Naive thymus-derived CD8-positive, alpha-beta T cell (primary cell): Measurements from ENCODE around the gene NES. TPM values are rescaled to one million over a fixed set of nuclear protein-coding genes. Genes with fewer than 3 reads are reported as not detected.
A peak's percentile ranks its signal among the peaks of the same experiment; 100 is the strongest.
"Not testable (repeated sequence)": the region's sequence is repeated elsewhere in the genome, so short reads cannot be mapped to it uniquely, and the experiment has no call there.

Source experiments
- ATAC-seq, 2 donors: fragments of 150-1000 bp; cut with Tn5 transposase in 1 of 2; sonication (Bioruptor Pico), chemical (Tn5 transposase) in 1 of 2; 1 replicate in 1 of 2; 2 replicates in 1 of 2; pipeline ENCODE4 v1.10.0; 2021; ENCODE audit warnings: mild to moderate bottlenecking in 2 of 2, moderate library complexity in 2 of 2
- POLR2A ChIA-PET: fragments of 350-600 bp; sonication (Branson Sonifier 250); formaldehyde crosslinking; loops from one replicate; lab custom pipeline; 2021; ENCODE audit warnings: antibody characterized with exemption; lab: Charles Lee
- DNase-seq, 10 donors: peaks; one replicate each; pipeline versions ENCODE4 v3.0.0 to v3.0.0-alpha.2; 2020 to 2022
- H3K27ac Mint-ChIP-seq, 10 donors: one replicate each; pipeline ENCODE4 v1.8.0; 2020 to 2022; ENCODE audit warnings: mild to moderate bottlenecking in 10 of 10, mixed read lengths in 10 of 10, moderate library complexity in 4 of 10, inconsistent platforms in 1 of 10
- H3K27me3 Mint-ChIP-seq, 5 donors: one replicate each; pipeline ENCODE4 v1.8.0; 2021 to 2022; ENCODE audit warnings: mixed read lengths in 5 of 5
- H3K36me3 Mint-ChIP-seq, 3 donors: one replicate each; pipeline ENCODE4 v1.8.0; 2020 to 2022; ENCODE audit warnings: mixed read lengths in 3 of 3, mild to moderate bottlenecking in 2 of 3, inconsistent platforms in 1 of 3
- H3K4me1 Mint-ChIP-seq, 4 donors: one replicate each; pipeline ENCODE4 v1.8.0; 2021 to 2022; ENCODE audit warnings: mixed read lengths in 4 of 4
- H3K4me3 Mint-ChIP-seq, 10 donors: one replicate each; pipeline ENCODE4 v1.8.0; 2020 to 2022; ENCODE audit warnings: mild to moderate bottlenecking in 10 of 10, mixed read lengths in 10 of 10, moderate library complexity in 6 of 10, inconsistent platforms in 1 of 10
- H3K9me3 Mint-ChIP-seq, 9 donors: one replicate each; pipeline ENCODE4 v1.8.0; 2020 to 2022; ENCODE audit warnings: mixed read lengths in 9 of 9, mild to moderate bottlenecking in 3 of 9, inconsistent platforms in 1 of 9, moderate library complexity in 1 of 9
- polyA plus RNA-seq, 3 donors: library from polyadenylated mRNA; unstranded; fragments of 300-500 nt; fragmentation: Illumina TruSeq; gene quantifications; one replicate each; pipeline ENCODE4 v1.2.3, GENCODE V29; 2021
- total RNA-seq, 8 experiments: library from RNA in 2 of 8; stranded (reverse) in 2 of 8; gene quantifications; one replicate each; pipeline ENCODE4 v1.2.3 and lab custom pipeline; 2021 to 2026

The NES gene
- total and polyA plus RNA-seq, 5 experiments from 2014 or later: not detected

DNA sequence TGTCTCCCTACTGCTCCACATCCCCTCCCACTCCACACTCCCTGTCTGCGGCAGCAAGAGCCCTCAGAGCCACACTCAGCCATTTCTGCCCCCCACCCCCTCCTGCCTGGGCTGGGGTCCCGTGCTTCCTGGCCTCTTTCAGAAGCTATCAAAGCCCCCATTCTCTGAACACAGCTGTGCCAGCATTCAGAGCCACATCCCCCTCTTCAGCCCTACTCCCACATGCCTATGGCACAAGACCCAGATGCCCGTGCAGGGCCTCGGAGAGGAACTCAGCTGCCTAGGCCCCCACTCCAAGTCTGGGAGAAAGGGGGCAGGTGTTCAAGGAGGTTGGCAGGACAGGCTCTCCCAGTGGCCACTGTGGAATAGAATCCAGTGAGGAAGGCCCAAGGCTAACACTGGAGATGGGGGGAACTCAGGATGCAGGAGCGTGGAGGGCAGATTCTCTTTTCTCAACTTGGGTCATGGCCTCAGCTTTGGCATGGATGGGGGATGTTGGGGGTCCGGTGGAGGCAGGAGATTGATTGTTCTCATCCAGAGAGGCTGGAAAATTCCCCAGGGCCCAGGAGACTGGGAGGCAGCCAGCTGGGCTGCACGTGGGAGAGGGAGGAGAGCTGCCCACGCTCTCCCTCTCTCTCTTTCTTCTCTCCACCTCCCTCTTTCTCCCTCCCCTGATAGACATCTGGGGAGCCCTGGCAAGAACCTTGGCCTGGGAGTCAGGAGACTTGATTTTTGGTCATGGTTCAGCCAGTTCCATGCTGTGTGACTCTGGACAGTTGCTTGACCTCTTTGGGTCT is 38.8 kb downstream of the NES start:
- Mint-ChIP-seq H3K27ac (no peak overlapping the region), H3K4me3 (no peak overlapping the region), H3K9me3 (no peaks in the 10 kb centered on the region), H3K36me3 (peaks cover 0 to 2% (median 0%) of the 10 kb centered on the region in 3 donors), H3K27me3 (peaks cover 54 to 91% (median 70%) of the 10 kb centered on the region in 5 donors), H3K4me1 (peaks cover 14 to 24% (median 23%) of the 10 kb centered on the region in 4 donors)
- POLR2A ChIA-PET: no interaction called here
- DNase-seq (no peak), ATAC-seq (no peak)

DNA sequence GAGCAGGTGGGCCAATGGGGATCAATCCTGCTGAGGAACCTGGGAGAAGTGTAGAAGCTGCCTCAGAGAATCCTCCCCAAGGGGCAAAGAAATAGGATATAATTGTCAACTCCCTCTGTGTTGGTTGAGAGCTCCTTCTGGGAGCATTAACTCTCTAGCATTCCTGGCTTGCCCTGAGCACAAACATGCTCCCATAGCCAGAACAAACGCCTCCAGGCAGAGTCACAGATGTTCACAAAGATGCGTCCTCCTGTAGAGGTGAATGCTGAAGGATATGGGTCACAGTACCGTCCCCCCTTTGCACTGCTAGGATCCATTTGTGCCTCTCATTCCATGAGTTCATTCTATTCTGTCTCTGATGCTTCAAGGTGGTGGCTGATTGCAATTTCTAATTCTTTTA is 44.9 kb downstream of the NES start:
- no peak overlapping the region for H3K4me3 Mint-ChIP-seq
- no peaks in the 10 kb centered on the region for H3K4me1 Mint-ChIP-seq
- H3K27ac Mint-ChIP-seq: no peak overlapping the region
- POLR2A ChIA-PET: no interaction called here
- peaks cover 42 to 74% (median 58%) of the 10 kb centered on the region in 5 donors for H3K27me3 Mint-ChIP-seq
- no peak for DNase-seq
- H3K36me3 Mint-ChIP-seq: no peaks in the 10 kb centered on the region
- H3K9me3 Mint-ChIP-seq: peaks cover 0 to 2% (median 0%) of the 10 kb centered on the region in 9 donors
- ATAC-seq: no peak

DNA sequence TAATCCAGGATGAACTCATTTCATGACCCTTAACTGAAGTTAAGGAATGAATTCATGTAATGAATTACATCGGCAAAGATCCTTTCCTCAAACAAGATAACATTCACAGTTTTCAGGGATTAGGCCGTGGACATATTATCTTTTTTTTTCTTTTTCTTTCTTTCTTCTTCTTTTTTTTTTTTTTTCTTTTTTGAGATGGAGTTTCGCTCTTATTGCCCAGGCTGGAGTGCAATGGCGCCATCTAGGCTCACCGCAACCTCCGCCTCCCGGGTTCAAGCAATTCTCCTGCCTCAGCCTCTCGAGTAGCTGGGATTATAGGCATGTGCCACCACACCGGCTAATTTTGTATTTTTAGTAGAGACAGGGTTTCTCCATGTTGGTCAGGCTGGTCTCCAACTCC is 46.1 kb downstream of the NES start:
- DNase-seq, H3K4me1 Mint-ChIP-seq, H3K9me3 Mint-ChIP-seq, H3K36me3 Mint-ChIP-seq, H3K27ac Mint-ChIP-seq, H3K4me3 Mint-ChIP-seq, POLR2A ChIA-PET, ATAC-seq: not testable (repeated sequence)
- H3K27me3 Mint-ChIP-seq: peaks cover 39 to 69% (median 60%) of the 10 kb centered on the region in 5 donors

DNA sequence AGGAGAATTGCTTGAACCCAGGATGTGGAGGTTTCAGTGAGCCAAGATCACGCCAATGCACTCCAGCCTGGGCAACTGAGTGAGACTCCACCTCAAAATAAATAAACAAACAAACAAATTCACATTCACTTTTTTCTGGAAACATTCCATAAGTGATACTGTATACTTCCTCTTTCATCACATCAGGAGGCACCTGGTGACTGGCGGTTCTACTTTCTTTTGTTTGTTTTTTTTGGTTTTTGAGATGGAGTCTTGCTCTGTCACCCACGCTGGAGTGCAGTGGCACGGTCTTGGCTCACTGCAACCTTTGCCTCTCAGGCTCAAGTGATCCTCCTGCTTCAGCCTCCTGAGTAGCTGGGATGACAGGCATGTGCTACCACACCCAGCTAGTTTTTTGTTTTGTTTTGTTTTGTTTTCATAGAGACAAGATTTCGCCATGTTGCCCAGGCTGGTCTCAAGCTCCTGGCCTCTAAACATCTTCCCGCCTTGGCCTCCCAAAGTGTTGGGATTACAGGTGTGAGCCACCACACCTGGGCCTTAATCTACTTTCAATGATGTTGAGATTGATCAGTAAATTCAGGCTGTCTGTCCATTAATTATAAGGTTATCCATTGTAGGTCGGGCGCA is 47.3 kb downstream of the NES start:
- no peak overlapping the region for H3K4me3 Mint-ChIP-seq
- peaks cover 37 to 68% (median 60%) of the 10 kb centered on the region in 5 donors for H3K27me3 Mint-ChIP-seq
- H3K4me1 Mint-ChIP-seq: peaks cover 6 to 12% (median 6%) of the 10 kb centered on the region in 4 donors
- H3K27ac Mint-ChIP-seq: no peak overlapping the region
- POLR2A ChIA-PET: no interaction called here
- no peaks in the 10 kb centered on the region for H3K36me3 Mint-ChIP-seq
- no peak for ATAC-seq
- DNase-seq: no peak
- H3K9me3 Mint-ChIP-seq: peaks cover 0 to 2% (median 0%) of the 10 kb centered on the region in 9 donors

DNA sequence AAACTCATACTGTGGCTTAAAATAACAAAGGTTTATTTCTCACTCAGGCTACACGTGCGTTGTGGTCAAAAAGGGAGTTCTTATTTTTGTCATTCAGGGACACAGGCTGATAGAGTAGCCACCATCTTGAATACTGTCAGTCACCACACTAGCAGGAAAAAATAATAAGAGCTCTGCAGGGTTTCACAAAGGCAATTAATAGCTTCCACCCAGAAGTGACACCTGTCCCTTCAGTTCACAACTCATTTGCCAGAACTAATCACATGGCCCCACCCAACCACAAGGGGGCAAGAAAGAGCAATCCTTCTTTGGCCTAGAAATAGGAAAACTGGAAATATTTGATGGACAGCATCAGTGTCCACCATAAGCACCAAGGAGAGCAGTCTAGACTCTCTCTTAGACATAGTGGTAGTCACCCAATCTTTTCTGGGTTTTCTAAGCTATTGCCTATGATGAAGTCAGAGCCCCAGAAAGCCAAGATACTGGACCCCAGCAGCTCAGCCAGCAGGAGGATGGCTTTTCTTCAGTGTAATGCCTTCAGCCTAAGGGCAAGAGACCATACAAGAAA is 49.8 kb downstream of the NES start:
- H3K36me3 Mint-ChIP-seq: no peaks in the 10 kb centered on the region
- peaks cover 6 to 14% (median 11%) of the 10 kb centered on the region in 4 donors for H3K4me1 Mint-ChIP-seq
- H3K9me3 Mint-ChIP-seq: peaks cover 0 to 2% (median 0%) of the 10 kb centered on the region in 9 donors
- H3K4me3 Mint-ChIP-seq: no peak overlapping the region
- peaks cover 31 to 58% (median 50%) of the 10 kb centered on the region in 5 donors for H3K27me3 Mint-ChIP-seq
- H3K27ac Mint-ChIP-seq: no peak overlapping the region
- DNase-seq: peak in 5 of 10 donors; percentile 16 to 37 (median 35)
- POLR2A ChIA-PET: interaction anchor here (0.6 to 0.7 kb wide), 2 partner anchors 74 to 256 kb away, joined by 3 to 5 read pairs; no protein-coding TSS in a partner anchor
- no peak for ATAC-seq

DNA sequence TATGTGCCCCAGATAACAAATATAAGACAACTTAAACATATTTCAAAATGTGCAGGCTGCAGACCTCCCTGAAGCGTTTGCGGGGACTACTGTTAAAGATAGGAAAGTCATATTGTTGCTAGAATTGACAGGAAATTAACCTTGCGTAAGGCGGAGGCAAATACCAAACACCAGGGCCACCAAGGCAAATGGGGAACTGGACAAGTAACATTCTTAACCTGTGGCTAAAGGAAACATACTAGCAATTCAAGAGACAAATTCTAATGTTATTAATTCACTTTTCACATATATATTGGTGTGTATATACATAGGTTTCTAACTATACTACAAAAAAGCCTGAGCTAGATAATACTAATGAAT is 51.1 kb downstream of the NES start:
- H3K4me1 Mint-ChIP-seq: peaks cover 6 to 14% (median 11%) of the 10 kb centered on the region in 4 donors
- ATAC-seq: no peak
- H3K36me3 Mint-ChIP-seq: no peaks in the 10 kb centered on the region
- peak overlapping the region in 8 of 10 donors; percentile 2 to 86 (median 82) for H3K4me3 Mint-ChIP-seq
- H3K27ac Mint-ChIP-seq: peak overlapping the region in 1 of 10 donors; percentile 78
- H3K9me3 Mint-ChIP-seq: no peaks in the 10 kb centered on the region
- no peak for DNase-seq
- POLR2A ChIA-PET: no interaction called here
- H3K27me3 Mint-ChIP-seq: peaks cover 30 to 58% (median 52%) of the 10 kb centered on the region in 5 donors

DNA sequence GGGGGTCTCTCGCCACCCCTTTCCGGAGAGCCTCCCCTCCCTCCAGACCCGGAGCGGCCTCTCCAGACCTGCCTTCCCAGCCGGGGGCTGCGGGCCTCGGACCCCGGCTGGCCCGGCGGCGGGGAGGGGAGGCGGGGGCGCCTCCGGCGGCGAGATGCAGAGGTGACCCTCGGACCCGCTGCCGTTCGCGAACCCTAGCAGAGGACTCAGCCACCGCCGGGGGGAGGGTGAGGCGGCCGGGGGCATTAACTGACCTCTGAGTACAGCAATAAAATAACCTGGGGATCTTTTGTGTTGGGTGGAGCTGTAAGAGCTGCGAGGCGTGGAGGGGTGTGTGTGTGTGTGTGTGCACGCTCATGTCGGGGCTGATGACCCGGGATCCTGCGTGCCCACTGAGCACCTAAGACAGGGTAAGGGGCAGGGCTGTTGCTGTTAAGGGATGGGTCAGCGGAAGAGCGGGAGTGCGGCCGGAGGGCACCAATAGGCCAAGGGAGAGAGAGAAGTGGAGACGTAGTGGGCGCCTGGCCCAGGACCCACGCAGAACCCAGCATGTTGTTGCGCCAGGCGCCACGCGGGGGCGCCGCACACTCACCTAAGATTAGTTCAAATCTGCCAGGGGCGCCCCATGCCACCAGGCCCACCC is 51.6 kb downstream of the NES start:
- peaks cover 6 to 14% (median 11%) of the 10 kb centered on the region in 4 donors for H3K4me1 Mint-ChIP-seq

DNA sequence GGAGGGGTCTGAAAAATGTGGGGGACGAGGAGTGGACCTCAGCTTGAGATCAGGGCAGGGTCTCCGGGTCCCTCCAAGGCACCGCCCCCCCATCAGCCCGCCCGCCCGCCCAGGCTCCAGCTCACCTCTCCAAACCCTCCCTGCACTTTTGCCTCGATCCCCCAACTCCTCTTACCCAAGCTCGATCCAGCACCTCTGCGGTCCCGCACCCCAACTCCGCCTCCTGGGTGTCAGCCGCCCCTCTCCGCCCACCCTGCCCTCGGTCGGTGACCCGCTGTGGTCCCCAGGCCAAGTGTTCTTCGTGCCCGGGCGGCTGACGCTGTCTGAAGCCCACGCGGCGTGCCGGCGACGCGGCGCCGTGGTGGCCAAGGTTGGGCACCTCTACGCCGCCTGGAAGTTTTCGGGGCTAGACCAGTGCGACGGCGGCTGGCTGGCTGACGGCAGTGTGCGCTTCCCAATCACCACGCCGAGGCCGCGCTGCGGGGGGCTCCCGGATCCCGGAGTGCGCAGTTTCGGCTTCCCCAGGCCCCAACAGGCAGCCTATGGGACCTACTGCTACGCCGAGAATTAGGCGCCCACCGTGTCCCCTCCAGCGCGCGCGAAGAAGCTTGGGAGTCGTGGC is 52.3 kb downstream of the NES start:
- POLR2A ChIA-PET: interaction anchor here (0.5 to 0.9 kb wide), 2 partner anchors 13 to 150 kb away, joined by 3 to 6 read pairs; no protein-coding TSS in a partner anchor
- peaks cover 31 to 64% (median 52%) of the 10 kb centered on the region in 5 donors for H3K27me3 Mint-ChIP-seq
- H3K9me3 Mint-ChIP-seq: no peaks in the 10 kb centered on the region
- ATAC-seq (peak; percentile 22 to 25), DNase-seq (peak in 2 of 10 donors; percentile 14 to 19)
- H3K4me1 Mint-ChIP-seq: peaks cover 6 to 14% (median 11%) of the 10 kb centered on the region in 4 donors
- H3K27ac Mint-ChIP-seq: no peak overlapping the region
- H3K36me3 Mint-ChIP-seq: no peaks in the 10 kb centered on the region
- peak overlapping the region in 9 of 10 donors; percentile 10 to 69 (median 59) for H3K4me3 Mint-ChIP-seq

More for the DNA sequence above, 51.6 kb downstream of the NES start:
- ATAC-seq: peak; percentile 65 to 69
- no peaks in the 10 kb centered on the region for H3K9me3 Mint-ChIP-seq
- H3K27me3 Mint-ChIP-seq: peaks cover 29 to 58% (median 51%) of the 10 kb centered on the region in 5 donors
- H3K36me3 Mint-ChIP-seq: no peaks in the 10 kb centered on the region
- peak overlapping the region in 2 of 10 donors; percentile 46 to 78 for H3K27ac Mint-ChIP-seq
- H3K4me3 Mint-ChIP-seq: peak overlapping the region; percentile 68 to 88 (median 82)
- POLR2A ChIA-PET: no interaction called here
- peak; percentile 34 to 83 (median 66) for DNase-seq

DNA sequence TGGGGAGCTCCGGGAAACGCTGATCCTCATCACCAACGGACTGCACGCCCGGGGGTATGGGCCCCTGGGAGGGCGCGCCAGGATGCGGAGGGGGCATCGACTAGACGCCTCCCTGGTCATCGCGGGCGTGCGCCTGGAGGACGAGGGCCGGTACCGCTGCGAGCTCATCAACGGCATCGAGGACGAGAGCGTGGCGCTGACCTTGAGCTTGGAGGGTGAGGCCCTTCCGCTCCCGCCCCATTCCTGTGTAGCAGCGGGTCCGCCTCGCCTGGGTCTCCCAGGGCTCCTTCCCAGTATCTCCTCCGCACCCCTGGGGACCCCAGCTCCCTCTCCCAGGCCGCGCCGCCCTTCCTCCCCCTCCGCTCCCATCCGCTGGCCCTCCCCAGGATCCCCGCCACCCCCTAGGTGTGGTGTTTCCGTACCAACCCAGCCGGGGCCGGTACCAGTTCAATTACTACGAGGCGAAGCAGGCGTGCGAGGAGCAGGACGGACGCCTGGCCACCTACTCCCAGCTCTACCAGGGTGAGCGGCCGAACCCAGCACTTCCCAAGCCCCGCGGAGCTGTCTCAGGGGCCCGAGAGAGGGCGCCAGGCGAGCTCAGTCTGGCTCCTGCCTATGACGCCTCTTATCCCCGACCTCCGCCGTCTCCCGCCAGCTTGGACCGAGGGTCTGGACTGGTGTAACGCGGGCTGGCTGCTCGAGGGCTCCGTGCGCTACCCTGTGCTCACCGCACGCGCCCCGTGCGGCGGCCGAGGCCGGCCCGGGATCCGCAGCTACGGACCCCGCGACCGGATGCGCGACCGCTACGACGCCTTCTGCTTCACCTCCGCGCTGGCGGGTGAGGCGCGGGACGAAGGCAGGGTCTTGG is 53.0 kb downstream of the NES start:
- Mint-ChIP-seq H3K4me3 (peak overlapping the region in 9 of 10 donors; percentile 47 to 69 (median 63)), H3K36me3 (no peaks in the 10 kb centered on the region), H3K4me1 (peaks cover 6 to 14% (median 11%) of the 10 kb centered on the region in 4 donors), H3K27ac (no peak overlapping the region), H3K9me3 (no peaks in the 10 kb centered on the region), H3K27me3 (peaks cover 31 to 71% (median 56%) of the 10 kb centered on the region in 5 donors)
- ATAC-seq (peak; percentile 64 to 66), DNase-seq (peak in 4 of 10 donors; percentile 30 to 35 (median 32))
- POLR2A ChIA-PET: interaction anchor here (0.5 to 1.0 kb wide), 4 partner anchors 12 to 151 kb away, joined by 3 to 6 read pairs (median 4); partner anchors contain the start of gene MRPL24

DNA sequence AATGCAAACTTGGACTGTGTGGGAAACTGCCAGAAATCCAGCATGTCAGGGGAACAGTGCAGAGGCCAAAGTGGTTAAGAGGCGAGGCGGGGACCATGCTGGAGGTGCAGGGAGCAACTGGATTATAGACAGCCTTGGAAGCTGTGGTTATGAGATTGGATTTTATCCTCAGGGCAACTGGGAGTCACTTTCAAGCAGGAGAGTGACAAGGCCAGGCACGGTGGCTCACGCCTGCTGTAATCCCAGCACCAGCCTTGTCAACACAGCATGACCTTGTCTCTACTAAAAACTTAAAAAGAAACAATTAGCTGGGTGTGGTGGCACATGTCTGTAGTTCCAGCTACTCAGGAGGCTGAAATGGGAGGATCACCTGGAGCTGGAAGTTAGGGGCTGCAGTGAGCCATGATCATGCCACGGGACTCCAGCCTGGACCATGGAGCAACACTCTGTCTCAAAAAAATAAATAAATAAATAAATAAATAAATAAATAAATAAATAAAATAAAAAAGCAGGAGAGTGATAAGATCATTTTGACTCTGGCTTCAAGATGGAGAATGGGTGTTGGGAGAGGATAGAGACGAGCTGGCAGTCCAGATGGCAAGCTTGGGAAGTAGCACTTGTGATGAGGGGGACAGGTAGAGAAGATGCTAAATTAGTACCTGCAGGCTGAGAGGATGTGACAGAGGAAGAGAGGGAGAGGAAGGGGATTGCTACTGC is 54.5 kb downstream of the NES start:
- no peak overlapping the region for H3K27ac Mint-ChIP-seq
- no peaks in the 10 kb centered on the region for H3K9me3 Mint-ChIP-seq
- DNase-seq (no peak), ATAC-seq (no peak)
- H3K4me1 Mint-ChIP-seq: peaks cover 6 to 14% (median 11%) of the 10 kb centered on the region in 4 donors
- H3K36me3 Mint-ChIP-seq: no peaks in the 10 kb centered on the region
- POLR2A ChIA-PET: no interaction called here
- peaks cover 31 to 68% (median 58%) of the 10 kb centered on the region in 5 donors for H3K27me3 Mint-ChIP-seq
- H3K4me3 Mint-ChIP-seq: peak overlapping the region in 7 of 10 donors; percentile 21 to 61 (median 52)

DNA sequence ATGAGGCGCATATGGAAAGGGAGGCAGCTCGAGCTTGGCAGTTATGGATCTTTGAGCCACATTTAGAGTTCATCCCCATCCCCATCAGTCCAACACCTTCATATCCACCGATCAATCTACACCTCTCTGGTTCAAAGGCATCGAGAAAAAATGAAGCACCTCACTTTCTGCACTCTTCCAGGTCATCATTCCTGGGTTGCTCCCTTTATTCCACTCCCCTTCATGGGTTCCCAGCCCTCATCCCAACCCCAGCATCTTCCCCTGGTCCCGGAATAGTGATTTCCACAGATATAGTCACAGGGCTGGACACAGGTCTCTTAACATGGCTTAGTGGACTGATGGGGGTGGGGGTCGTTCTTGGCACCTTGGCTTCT is 57.6 kb downstream of the NES start:
- Mint-ChIP-seq H3K27ac (no peak overlapping the region), H3K9me3 (no peaks in the 10 kb centered on the region), H3K36me3 (no peaks in the 10 kb centered on the region), H3K4me3 (no peak overlapping the region), H3K27me3 (peaks cover 25 to 73% (median 55%) of the 10 kb centered on the region in 5 donors), H3K4me1 (peaks cover 0 to 7% (median 2%) of the 10 kb centered on the region in 4 donors)
- ATAC-seq (no peak), DNase-seq (no peak)
- POLR2A ChIA-PET: no interaction called here
